GM19099 (cell line): ENCODE results near the gene NPAT.

Source experiments
- POLR2A ChIP-seq: IDR thresholded peaks from 3 replicates; pipeline ENCODE4 v1.6.1; 2011; ENCODE audit warnings: low read depth; ENCODE audit not compliant: insufficient read length; ENCODE audit errors: extremely low read depth

NPAT gene

GRCh38 chr11:108131993-108132392, 90.4 kb downstream of the NPAT start:
- no peak for TF ChIP-seq POLR2A

DNA sequence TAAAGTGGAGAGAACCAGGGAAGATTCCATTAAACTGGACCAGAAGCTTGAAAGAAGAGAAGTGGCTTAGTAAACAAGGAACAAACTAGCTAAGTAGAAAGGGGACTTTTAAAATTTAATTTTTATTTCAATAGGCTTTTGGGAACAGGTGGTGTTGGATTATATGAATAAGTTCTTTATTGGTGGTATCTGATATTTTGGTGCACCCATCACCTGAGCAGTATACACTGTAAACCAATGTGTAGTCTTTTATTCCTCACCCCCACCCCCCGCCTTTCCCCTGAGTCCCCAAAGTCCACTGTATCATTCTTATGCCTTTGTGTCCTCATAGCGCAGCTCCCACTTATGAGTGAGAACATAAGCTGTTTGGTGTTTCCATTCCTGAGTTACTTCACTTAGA, 93.7 kb downstream of the NPAT start:
- no peak for TF ChIP-seq POLR2A

- no peak for TF ChIP-seq POLR2A
Observed at GRCh38 chr11:108125096-108125495, 97.3 kb downstream of the NPAT start.

DNA sequence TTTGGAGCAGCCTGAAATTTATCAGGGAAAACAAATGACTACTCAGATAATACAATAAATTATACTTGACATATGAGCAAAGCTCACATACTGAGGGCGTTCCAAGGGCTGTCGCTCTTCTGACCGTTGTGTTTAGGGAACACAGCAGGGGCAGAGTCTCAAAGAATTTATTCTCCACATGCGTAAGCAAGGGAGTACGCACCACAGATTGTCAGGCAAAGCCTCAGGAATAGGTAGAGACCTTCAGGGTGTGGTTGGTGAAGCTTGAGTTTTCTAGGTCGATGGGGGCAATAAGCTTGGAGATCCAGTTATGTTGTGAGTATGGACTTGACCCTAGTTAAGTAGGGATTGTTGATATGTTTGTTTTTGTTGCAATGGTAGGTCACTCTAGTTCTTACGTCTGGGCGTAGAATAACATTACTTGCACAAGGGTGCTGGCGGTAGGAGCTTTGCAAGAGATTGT, 100.2 kb downstream of the NPAT start:
- TF ChIP-seq POLR2A, result no peak

GRCh38 chr11:108121274-108122155, 100.9 kb downstream of the NPAT start, which contains the start of gene ACAT1:
ACAT1 (plus strand) TSS chr11:108121567; CDS start chr11:108121607, 40 bp downstream.
- TF ChIP-seq POLR2A, result peak; percentile 92

DNA sequence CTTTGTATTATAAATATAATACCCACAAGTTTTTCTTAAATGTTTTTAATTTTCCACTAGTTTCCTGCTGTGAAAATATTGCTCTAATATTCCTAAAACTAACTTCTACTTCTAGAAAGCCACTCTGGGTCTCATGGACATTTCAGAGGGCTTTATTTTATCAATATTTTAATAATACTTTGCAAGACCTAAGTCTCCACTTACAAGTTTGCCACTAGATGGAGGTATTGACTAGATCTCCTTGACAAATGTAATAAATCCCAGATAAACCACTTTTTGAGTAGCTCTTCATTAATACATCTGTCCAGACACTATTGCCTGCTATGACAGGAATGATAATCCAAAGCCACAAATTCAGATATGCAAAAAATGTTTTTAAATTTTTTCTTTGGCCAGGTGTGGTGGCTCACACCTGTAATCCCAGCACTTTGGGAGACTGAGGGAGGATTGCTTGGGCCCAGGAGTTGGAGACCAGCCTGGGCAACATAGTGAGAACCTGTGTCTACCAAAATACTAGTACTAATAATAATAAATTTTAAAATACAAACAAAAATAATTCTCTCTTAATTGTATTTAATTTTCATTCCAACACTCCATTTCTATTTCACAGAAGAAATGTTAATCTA, 104.6 kb downstream of the NPAT start:
- TF ChIP-seq POLR2A, result no peak

DNA sequence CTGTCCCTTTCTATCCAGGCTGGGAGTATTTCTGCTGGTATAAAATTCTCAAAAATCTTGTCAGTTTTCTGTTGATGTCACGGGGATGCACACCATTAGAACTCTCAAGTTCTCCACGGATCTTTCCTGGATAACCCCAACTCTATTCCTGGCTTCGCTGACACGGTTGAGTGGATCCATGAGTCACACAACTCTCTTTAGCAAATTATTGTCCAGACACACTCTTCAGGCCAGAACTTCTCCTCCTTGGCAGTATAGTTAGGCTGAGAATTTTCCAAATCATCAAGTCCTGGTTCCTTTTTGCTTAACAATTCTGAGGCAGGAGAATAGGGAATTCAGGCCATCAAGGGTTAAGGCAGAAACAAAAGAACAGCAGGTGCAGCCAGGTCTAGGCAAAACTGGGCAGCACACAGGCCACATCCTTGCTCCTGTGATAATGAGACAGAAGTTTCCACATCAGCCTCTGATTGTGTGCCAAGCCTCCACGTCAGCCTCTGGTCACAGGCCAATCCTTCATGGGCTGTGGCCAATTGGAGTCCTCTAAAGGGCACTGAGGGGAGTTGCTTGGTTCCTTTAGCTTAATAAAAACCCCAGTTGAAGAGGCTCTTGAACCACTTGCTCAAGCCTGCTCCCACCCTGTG, 106.8 kb downstream of the NPAT start:
- TF ChIP-seq POLR2A, result no peak

DNA sequence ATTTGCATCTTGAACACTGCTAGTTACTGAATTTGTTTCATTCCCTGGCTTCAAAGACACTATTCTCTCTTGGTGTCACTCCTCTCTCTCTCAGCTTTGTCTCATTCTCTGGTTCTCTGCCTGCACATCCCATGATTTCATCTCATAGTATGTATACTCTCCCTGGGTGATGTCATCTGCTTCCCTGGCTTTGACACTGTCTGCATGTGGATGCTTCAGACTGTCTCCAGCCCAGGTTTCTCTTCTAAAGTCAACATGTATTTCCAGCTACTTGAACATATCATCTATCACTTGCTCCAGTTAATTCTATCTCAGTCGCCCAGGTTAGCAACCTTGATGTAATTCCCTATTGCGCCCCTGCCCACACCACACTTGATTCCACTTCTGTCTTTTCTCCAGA, 110.4 kb downstream of the NPAT start:
- TF ChIP-seq POLR2A, result no peak

GRCh38 chr11:108111126-108111525, 111.3 kb downstream of the NPAT start:
- no peak for TF ChIP-seq POLR2A
